Bronchial smooth muscle cell (primary cell): Measurements from ENCODE around the gene A4GNT. TPM values are rescaled to one million over a fixed set of nuclear protein-coding genes. Genes with fewer than 3 reads are reported as not detected.

Experiments
- total RNA-seq: library from RNA; depleted of rRNA; stranded (reverse); fragments of >200 nt; gene quantifications from 2 replicates; pipeline ENCODE4 v1.2.1, GENCODE V29; 2014

Gene A4GNT
- not detected in 2 replicates for total RNA-seq

GRCh38 chr3:138132239-138132638 is at the start of gene A4GNT:
A4GNT (minus strand) TSS chr3:138132390; CDS start chr3:138131256, 1,134 bp downstream.

GRCh38 chr3:138174421-138175131 is 42.4 kb upstream of the A4GNT start, which contains the start of gene DBR1:
DBR1 (minus strand) TSS chr3:138174921; CDS start chr3:138174795, 126 bp downstream.

GRCh38 chr3:138114988-138115971 is 16.9 kb downstream of the A4GNT start, which contains the start of gene DZIP1L:
DZIP1L (minus strand) TSS chr3:138115608; CDS start chr3:138103971, 11,637 bp downstream.

Other genes with a start within 250 kb of the A4GNT start
- gene CLDN18, start 122.2 kb downstream of the A4GNT start, total RNA-seq: not detected in 2 replicates
- gene DZIP1L, start 16.8 kb downstream of the A4GNT start, total RNA-seq: 17.5 and 22.2 TPM in 2 replicates
- 13.7 and 17.4 TPM in 2 replicates for gene DBR1, start 42.5 kb upstream of the A4GNT start, total RNA-seq
- 30.4 and 48.8 TPM in 2 replicates for gene ARMC8, start 54.9 kb upstream of the A4GNT start, total RNA-seq
- not detected in 2 replicates for gene NME9, start 197.5 kb upstream of the A4GNT start, total RNA-seq
- gene MRAS, start 216.2 kb upstream of the A4GNT start, total RNA-seq: 29.1 and 40.8 TPM in 2 replicates